Amniotic epithelial cell (primary cell): ENCODE measurements around the gene BRICD5.

Experiments used
- DNase-seq: peaks from one replicate; pipeline ENCODE4 v3.0.0-alpha.2; 2010; ENCODE audit warnings: low read depth

Gene BRICD5

GRCh38 chr16:2163211-2163881, 47.3 kb downstream of the BRICD5 start:
- peak; percentile 55 for DNase-seq

DNA sequence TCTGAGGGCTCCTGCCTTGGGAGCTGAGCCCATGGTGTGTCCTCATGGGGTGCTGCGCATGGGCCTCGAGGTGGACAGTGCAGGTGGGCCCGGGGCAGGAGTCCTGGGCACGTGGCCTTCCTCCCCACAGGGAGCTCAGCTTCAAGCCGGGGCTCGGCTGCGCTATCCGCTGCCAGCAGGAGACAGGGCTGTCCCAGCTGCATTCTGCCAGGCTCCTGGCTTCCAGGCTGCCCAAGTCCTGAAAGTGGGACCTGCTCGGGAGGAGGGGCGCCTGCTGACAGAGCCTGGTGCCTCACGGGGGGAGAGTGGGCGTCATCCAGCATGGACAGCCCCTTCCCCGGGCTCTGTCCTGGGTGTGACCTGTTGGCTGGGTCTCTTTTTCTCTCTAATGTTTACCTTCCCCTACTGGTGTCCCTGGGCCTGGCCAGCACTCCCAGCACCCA, 48.0 kb downstream of the BRICD5 start:
- DNase-seq = no peak

DNA sequence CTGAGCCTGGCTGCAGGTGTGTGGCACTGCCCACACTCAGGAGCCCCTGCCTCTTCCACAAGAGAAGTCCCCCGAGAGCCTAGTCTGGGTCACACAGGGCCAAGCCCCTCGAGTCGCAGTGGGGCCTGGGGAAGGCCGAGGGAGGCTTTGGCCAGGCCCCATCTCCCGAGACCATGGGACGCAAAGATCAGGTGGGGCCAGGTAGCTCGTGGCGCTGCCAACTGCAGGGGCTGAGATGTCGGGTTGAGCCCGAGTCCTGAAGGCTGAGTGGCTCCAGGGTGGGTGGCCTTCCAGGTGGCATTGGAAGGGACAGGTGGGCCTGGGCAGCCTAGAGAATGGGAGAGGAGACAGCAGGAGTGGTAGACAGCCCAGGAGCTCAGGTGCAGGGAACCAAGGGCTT, 48.8 kb downstream of the BRICD5 start:
- DNase-seq = no peak

DNA sequence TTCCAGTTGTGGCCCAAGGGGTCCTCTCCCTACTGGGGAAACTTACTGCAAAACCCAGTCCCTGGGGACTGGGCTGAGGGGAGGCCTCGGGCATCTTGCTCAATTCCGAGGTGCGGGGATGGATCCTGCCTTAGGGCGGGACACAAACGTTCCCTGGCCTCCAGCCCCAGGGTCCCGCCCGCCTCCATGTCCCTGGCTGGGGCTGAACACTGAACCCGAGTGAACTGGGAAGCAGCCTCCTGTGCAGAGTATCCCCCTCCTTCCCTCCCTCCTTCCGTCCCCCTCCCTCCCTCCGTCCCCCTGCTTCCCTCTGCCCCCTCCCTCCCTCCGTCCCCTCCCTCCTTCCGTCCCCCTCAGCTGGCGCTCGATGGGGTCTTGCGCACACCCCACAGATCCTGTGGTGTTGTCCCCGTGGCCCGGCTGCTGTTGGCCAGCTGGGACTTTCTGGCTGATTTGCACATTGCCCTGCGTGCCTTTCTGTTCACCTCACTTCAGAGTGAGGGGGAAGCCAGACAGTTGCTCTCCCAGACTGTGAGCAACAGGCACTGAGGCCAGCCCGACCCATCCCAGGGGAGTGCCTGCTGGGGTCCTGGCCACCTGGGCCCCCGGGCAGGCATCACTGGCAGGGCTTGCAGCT, 49.6 kb downstream of the BRICD5 start:
- DNase-seq = peak; percentile 39
